Measurements from ENCODE around the gene CSH2. TPM values are rescaled to one million over a fixed set of nuclear protein-coding genes. Genes with fewer than 3 reads are reported as not detected.

CSH2 gene
- total RNA-seq, 1 donor from 2014 or later = not detected

DNA sequence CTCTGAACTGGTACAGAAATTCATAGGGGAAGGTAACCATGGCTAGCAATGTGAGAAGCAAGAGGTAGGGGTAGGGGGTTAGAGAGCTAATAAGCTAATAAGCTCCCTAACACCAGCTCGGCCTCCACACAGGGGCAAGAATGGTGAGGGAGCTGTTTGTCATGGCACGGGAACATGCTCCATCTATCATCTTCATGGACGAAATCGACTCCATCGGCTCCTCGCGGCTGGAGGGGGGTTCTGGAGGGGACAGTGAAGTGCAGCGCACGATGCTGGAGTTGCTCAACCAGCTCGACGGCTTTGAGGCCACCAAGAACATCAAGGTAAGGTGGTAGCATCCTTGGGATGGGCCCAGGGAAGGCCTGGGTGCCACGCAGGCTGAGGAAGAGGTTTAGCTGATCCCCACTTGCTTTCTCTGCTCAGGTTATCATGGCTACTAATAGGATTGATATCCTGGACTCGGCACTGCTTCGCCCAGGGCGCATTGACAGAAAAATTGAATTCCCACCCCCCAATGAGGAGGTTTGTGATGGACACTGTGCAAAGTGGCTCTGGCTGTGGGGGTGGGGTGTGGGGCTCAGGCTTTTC lies 42.5 kb downstream of the CSH2 start:
- H3K27me3 ChIP-seq (ENCODE audit: control insufficient read depth, insufficient read depth, low read length) = no peaks in the 10 kb centered on the region
- DNase-seq (ENCODE audit: low read depth) (no peak), FAIRE-seq (no peak)
- H3K4me3 ChIP-seq (ENCODE audit: low read depth, low read length) = no peak overlapping the region
- TF ChIP-seq, protein P1, sequence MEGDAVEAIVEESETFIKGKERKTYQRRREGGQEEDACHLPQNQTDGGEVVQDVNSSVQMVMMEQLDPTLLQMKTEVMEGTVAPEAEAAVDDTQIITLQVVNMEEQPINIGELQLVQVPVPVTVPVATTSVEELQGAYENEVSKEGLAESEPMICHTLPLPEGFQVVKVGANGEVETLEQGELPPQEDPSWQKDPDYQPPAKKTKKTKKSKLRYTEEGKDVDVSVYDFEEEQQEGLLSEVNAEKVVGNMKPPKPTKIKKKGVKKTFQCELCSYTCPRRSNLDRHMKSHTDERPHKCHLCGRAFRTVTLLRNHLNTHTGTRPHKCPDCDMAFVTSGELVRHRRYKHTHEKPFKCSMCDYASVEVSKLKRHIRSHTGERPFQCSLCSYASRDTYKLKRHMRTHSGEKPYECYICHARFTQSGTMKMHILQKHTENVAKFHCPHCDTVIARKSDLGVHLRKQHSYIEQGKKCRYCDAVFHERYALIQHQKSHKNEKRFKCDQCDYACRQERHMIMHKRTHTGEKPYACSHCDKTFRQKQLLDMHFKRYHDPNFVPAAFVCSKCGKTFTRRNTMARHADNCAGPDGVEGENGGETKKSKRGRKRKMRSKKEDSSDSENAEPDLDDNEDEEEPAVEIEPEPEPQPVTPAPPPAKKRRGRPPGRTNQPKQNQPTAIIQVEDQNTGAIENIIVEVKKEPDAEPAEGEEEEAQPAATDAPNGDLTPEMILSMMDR (IDR thresholded peaks at IDR 0.05; ENCODE audit: insufficient read depth, low read length, severe bottlenecking) = no peak
- peaks cover 42% of the 10 kb centered on the region for H3K36me3 ChIP-seq (ENCODE audit: control insufficient read depth, insufficient read depth, low read length)

DNA sequence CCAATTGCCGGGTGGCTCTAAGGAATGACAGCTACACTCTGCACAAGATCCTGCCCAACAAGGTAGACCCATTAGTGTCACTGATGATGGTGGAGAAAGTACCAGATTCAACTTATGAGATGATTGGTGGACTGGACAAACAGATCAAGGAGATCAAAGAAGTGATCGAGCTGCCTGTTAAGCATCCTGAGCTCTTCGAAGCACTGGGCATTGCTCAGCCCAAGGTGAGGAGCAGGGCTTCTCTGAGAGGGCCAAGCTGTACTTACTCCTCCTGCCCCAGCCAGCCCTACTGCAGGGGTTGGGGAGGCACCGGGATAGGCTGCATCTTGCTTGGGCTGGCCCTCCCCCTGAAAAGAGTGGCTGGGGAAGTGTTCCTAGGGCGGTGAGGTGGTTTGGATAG lies 43.2 kb downstream of the CSH2 start:
- peak; percentile 40 for FAIRE-seq
- DNase-seq (ENCODE audit: low read depth) = no peak
- Histone ChIP-seq H3K36me3 (ENCODE audit: control insufficient read depth, insufficient read depth, low read length) (peaks cover 41% of the 10 kb centered on the region), H3K4me3 (ENCODE audit: low read depth, low read length) (no peak overlapping the region), H3K27me3 (ENCODE audit: control insufficient read depth, insufficient read depth, low read length) (no peaks in the 10 kb centered on the region)
- TF ChIP-seq, protein P1 (IDR thresholded peaks at IDR 0.05; ENCODE audit: insufficient read depth, low read length, severe bottlenecking) = no peak

DNA sequence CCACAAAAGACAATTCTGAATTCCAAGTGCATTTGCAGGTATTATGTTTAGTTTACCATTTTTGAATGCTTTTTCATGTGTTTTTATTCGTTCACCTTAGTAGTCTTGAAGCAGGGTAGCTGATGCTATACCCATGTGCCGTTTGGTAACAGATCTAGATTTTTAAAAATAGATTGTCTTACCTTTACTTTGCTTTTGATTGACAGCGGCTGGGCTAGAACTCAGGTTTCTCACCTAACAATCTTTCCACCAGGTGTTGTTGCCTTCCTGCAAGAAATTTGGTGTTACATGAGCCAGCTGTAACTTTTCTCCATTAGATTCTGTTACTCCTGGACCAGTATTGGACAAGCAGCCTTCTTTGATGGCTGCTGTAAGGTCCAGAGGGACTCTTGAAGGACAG lies 44.5 kb downstream of the CSH2 start:
- H3K27me3 ChIP-seq (ENCODE audit: control insufficient read depth, insufficient read depth, low read length) = no peaks in the 10 kb centered on the region
- H3K4me3 ChIP-seq (ENCODE audit: low read depth, low read length) = no peak overlapping the region
- TF ChIP-seq, protein P1 (IDR thresholded peaks at IDR 0.05; ENCODE audit: insufficient read depth, low read length, severe bottlenecking) = no peak
- DNase-seq (ENCODE audit: low read depth) (no peak), FAIRE-seq (no peak)
- peaks cover 44% of the 10 kb centered on the region for H3K36me3 ChIP-seq (ENCODE audit: control insufficient read depth, insufficient read depth, low read length)

DNA sequence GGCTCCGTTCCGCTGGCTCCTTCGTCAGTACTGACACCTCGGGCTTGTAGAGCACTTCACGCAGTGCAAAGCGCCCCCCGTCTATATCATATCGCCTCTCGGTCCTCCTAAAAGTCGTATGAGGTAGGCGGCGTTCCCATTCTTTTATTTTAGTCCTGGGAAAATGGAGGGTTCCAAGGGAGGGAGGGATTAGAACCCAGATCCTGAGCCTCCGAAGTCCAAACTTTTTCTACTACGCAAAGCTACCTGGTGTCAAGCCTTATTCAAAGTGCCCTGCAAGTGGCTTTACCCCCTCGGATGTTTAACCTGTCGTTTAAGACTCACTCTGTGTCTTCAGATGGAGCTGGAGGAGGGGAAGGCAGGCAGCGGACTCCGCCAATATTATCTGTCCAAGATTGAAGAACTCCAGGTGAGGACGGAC lies 45.7 kb downstream of the CSH2 start:
- H3K36me3 ChIP-seq (ENCODE audit: control insufficient read depth, insufficient read depth, low read length) = peaks cover 36% of the 10 kb centered on the region
- H3K4me3 ChIP-seq (ENCODE audit: low read depth, low read length) = peak overlapping the region; percentile 65
- no peaks in the 10 kb centered on the region for H3K27me3 ChIP-seq (ENCODE audit: control insufficient read depth, insufficient read depth, low read length)
- FAIRE-seq (no peak), DNase-seq (ENCODE audit: low read depth) (no peak)
- TF ChIP-seq, protein P1 (IDR thresholded peaks at IDR 0.05; ENCODE audit: insufficient read depth, low read length, severe bottlenecking) = no peak

DNA sequence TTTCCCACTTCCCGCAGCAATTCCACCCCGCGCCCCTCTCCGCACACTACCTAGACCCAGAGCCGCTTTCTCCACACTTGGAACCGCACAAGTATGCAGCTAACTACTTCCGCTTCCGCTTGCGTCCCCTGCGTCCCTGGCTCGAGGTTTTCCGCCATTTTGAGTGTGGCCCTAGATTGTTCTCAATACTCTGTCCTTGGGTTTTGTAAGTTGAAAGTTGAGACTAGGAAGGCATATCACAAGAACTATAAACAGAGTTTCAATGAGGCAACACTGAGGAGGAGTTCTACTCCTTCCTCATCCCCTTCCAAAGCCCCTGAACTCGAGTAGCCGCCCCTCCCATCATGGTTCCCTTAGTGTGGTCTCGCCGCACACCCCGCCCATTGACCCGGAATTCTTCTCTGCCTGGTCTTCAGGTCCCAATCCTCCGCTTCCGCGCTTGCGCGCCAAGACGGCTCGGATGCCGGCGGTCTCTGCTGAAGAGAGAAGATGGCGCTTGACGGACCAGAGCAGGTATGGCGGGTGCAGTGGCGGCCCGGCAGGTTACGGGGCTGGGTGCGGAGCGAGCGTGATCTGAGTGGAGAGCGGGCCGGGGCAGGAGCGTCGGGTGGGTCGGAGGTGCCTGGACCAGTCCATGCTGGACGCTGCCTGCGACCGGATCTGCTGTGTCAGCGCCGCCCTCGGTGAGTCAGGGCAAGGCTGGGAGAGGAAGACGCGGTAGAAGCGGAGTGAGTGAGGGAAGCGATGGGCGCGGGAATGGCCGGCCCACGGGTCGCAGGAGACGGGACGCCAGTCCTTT lies 46.3 kb downstream of the CSH2 start, which contains the start of the genes FTSJ3 and PSMC5:
FTSJ3 (minus strand) TSS at position 662 of the 799 bp plus-strand sequence. CDS start 761 bp downstream, outside the sequence.
PSMC5 (plus strand) TSS at position 430 of the 799 bp plus-strand sequence; CDS start at position 490, 60 bp downstream.
- Histone ChIP-seq H3K36me3 (ENCODE audit: control insufficient read depth, insufficient read depth, low read length) (peaks cover 36% of the 10 kb centered on the region), H3K4me3 (ENCODE audit: low read depth, low read length) (peak within 1 kb of the TSS; percentile 65), H3K27me3 (ENCODE audit: control insufficient read depth, insufficient read depth, low read length) (no peaks in the 10 kb centered on the region)
- FAIRE-seq (peak; percentile 32), DNase-seq (ENCODE audit: low read depth) (peak; percentile 90)
- TF ChIP-seq, protein P1 (IDR thresholded peaks at IDR 0.05; ENCODE audit: insufficient read depth, low read length, severe bottlenecking) = peak; percentile 52
